Mammary epithelial cell (primary cell): ENCODE data around the gene BFSP1.

ENCODE experiments used
- EZH2 ChIP-seq: IDR thresholded peaks from 2 replicates; pipeline ENCODE4 v1.6.1; 2012; ENCODE audit warnings: low read length, inconsistent platforms, borderline replicate concordance
- TF ChIP-seq, protein P1 (sequence below), 2 donors: IDR thresholded peaks in 1 of 2; conservative IDR thresholded peaks in 1 of 2; 2 replicates each; pipeline ENCODE4 v1.5.1; 2011 to 2012; ENCODE audit warnings: inconsistent platforms in 2 of 2, low read length in 2 of 2, mild to moderate bottlenecking in 2 of 2, control low read depth in 1 of 2, low read depth in 1 of 2; ENCODE audit not compliant: insufficient read depth in 1 of 2; ENCODE audit errors: extremely low read depth in 1 of 2

DNA sequence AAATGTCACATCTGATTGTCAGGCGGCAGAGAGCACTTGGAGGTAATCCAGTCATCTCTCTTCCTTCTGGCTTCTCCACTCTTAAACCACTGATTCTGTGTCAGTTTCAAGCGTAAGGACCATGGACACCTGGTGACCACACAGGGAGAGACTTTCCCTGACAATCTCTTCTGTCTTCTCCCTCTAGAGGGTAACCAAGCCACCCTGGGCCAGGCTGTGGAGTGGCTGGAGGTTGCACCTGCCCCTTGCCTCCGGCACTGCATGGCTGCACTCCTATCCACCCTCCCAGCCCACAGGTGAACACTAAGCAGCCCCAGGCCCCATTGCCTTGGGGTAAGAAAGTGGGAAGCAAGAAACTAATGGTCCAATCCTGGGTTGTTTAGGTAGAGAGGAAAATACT lies 78.7 kb downstream of the BFSP1 start:
- TF ChIP-seq, protein P1, sequence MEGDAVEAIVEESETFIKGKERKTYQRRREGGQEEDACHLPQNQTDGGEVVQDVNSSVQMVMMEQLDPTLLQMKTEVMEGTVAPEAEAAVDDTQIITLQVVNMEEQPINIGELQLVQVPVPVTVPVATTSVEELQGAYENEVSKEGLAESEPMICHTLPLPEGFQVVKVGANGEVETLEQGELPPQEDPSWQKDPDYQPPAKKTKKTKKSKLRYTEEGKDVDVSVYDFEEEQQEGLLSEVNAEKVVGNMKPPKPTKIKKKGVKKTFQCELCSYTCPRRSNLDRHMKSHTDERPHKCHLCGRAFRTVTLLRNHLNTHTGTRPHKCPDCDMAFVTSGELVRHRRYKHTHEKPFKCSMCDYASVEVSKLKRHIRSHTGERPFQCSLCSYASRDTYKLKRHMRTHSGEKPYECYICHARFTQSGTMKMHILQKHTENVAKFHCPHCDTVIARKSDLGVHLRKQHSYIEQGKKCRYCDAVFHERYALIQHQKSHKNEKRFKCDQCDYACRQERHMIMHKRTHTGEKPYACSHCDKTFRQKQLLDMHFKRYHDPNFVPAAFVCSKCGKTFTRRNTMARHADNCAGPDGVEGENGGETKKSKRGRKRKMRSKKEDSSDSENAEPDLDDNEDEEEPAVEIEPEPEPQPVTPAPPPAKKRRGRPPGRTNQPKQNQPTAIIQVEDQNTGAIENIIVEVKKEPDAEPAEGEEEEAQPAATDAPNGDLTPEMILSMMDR (conservative IDR thresholded peaks at IDR 0.05 in 1 of 2, IDR thresholded peaks at IDR 0.05 in 1 of 2; ENCODE audit: extremely low read depth in 1 of 2, insufficient read depth in 1 of 2, low read depth in 1 of 2, low read length in 2 of 2) = no peak
- TF ChIP-seq EZH2 = no peak
